ENCODE data around the gene FAM50B.

GRCh38 chr6:3805448-3806123 is 43.6 kb upstream of the FAM50B start:
- TF ChIP-seq EZH2phosphoT487 (IDR thresholded peaks at IDR 0.05; ENCODE audit: unreplicated experiment): no peak
- TF ChIP-seq CTCF (conservative IDR thresholded peaks at IDR 0.05; ENCODE audit: low read depth in 2 of 2): no peak
- no peak for TF ChIP-seq EZH2 (IDR thresholded peaks at IDR 0.05; ENCODE audit: low read depth, unreplicated experiment)
- TF ChIP-seq REST (IDR thresholded peaks at IDR 0.05; ENCODE audit: unreplicated experiment): no peak
- TF ChIP-seq ETS1 (IDR thresholded peaks at IDR 0.05): no peak

All from GM23338 (cell line).